ENCODE data around the gene BIN1. TPM values are rescaled to one million over a fixed set of nuclear protein-coding genes. Genes with fewer than 3 reads are reported as not detected.

The BIN1 gene
- total and polyA plus RNA-seq, 2 donors = 37.9 to 47.2 TPM

- H3K4me1 ChIP-seq (ENCODE audit: control insufficient read depth in 2 of 2, insufficient read depth in 2 of 2, low read length in 2 of 2) = peaks cover 0 to 2% of the 10 kb centered on the region in 2 donors
- no peak overlapping the region for H3K4me3 ChIP-seq (ENCODE audit: low read length in 2 of 2)
- H3K27ac ChIP-seq (ENCODE audit: low read depth in 1 of 2, low read length in 1 of 2) = no peak overlapping the region
- WGBS = 97% methylated on average over 14 of the region's 14 CpGs
- no peaks in the 10 kb centered on the region for H3K27me3 ChIP-seq (ENCODE audit: control insufficient read depth in 2 of 2, insufficient read depth in 1 of 2, low read length in 1 of 2)
- no peak for DNase-seq (ENCODE audit: low read depth in 6 of 9, low spot score in 9 of 9)
- peaks cover 3 to 4% of the 10 kb centered on the region in 2 donors for H3K36me3 ChIP-seq (ENCODE audit: control insufficient read depth in 2 of 2, insufficient read depth in 2 of 2, low read length in 1 of 2)
- peaks cover 0 to 1% of the 10 kb centered on the region in 2 donors for H3K9me3 ChIP-seq (ENCODE audit: control insufficient read depth in 2 of 2, insufficient read depth in 1 of 2, low read length in 1 of 2)
Observed at GRCh38 chr2:127050803-127051115, 56.2 kb downstream of the BIN1 start.

- 58% methylated on average over 33 of the region's 33 CpGs for WGBS
- Histone ChIP-seq H3K27me3 (ENCODE audit: control insufficient read depth in 2 of 2, insufficient read depth in 1 of 2, low read length in 1 of 2) (no peaks in the 10 kb centered on the region), H3K36me3 (ENCODE audit: control insufficient read depth in 2 of 2, insufficient read depth in 2 of 2, low read length in 1 of 2) (peaks cover 3 to 4% of the 10 kb centered on the region in 2 donors), H3K27ac (ENCODE audit: low read depth in 1 of 2, low read length in 1 of 2) (no peak overlapping the region), H3K4me3 (ENCODE audit: low read length in 2 of 2) (no peak overlapping the region), H3K9me3 (ENCODE audit: control insufficient read depth in 2 of 2, insufficient read depth in 1 of 2, low read length in 1 of 2) (peaks cover 0 to 1% of the 10 kb centered on the region in 2 donors), H3K4me1 (ENCODE audit: control insufficient read depth in 2 of 2, insufficient read depth in 2 of 2, low read length in 2 of 2) (peaks cover 0 to 2% of the 10 kb centered on the region in 2 donors)
- peak; percentile 9 to 75 (median 21) for DNase-seq (ENCODE audit: low read depth in 6 of 9, low spot score in 9 of 9)
Observed at GRCh38 chr2:127049927-127050802, 56.8 kb downstream of the BIN1 start.

- H3K36me3 ChIP-seq (ENCODE audit: control insufficient read depth in 2 of 2, insufficient read depth in 2 of 2, low read length in 1 of 2) = peaks cover 3 to 4% of the 10 kb centered on the region in 2 donors
Observed at GRCh38 chr2:127048969-127049897, 57.7 kb downstream of the BIN1 start.

GRCh38 chr2:127048618-127048935, 58.4 kb downstream of the BIN1 start:
- Histone ChIP-seq H3K4me1 (ENCODE audit: control insufficient read depth in 2 of 2, insufficient read depth in 2 of 2, low read length in 2 of 2) (peaks cover 0 to 2% of the 10 kb centered on the region in 2 donors), H3K4me3 (ENCODE audit: low read length in 2 of 2) (no peak overlapping the region), H3K36me3 (ENCODE audit: control insufficient read depth in 2 of 2, insufficient read depth in 2 of 2, low read length in 1 of 2) (peaks cover 2 to 3% of the 10 kb centered on the region in 2 donors), H3K27me3 (ENCODE audit: control insufficient read depth in 2 of 2, insufficient read depth in 1 of 2, low read length in 1 of 2) (no peaks in the 10 kb centered on the region), H3K27ac (ENCODE audit: low read depth in 1 of 2, low read length in 1 of 2) (no peak overlapping the region), H3K9me3 (ENCODE audit: control insufficient read depth in 2 of 2, insufficient read depth in 1 of 2, low read length in 1 of 2) (peaks cover 0 to 6% of the 10 kb centered on the region in 2 donors)
- WGBS = 89% methylated on average over 6 of the region's 6 CpGs
- DNase-seq (ENCODE audit: low read depth in 6 of 9, low spot score in 9 of 9) = no peak

More at GRCh38 chr2:127048969-127049897, 57.7 kb downstream of the BIN1 start:
- H3K9me3 ChIP-seq (ENCODE audit: control insufficient read depth in 2 of 2, insufficient read depth in 1 of 2, low read length in 1 of 2) = peaks cover 0 to 6% of the 10 kb centered on the region in 2 donors
- H3K4me3 ChIP-seq (ENCODE audit: low read length in 2 of 2) = no peak overlapping the region
- H3K27ac ChIP-seq (ENCODE audit: low read depth in 1 of 2, low read length in 1 of 2) = no peak overlapping the region
- H3K27me3 ChIP-seq (ENCODE audit: control insufficient read depth in 2 of 2, insufficient read depth in 1 of 2, low read length in 1 of 2) = no peaks in the 10 kb centered on the region
- H3K4me1 ChIP-seq (ENCODE audit: control insufficient read depth in 2 of 2, insufficient read depth in 2 of 2, low read length in 2 of 2) = peaks cover 0 to 2% of the 10 kb centered on the region in 2 donors
- 97% methylated on average over 15 of the region's 15 CpGs for WGBS
- no peak for DNase-seq (ENCODE audit: low read depth in 6 of 9, low spot score in 9 of 9)

GRCh38 chr2:127047716-127048617, 59.0 kb downstream of the BIN1 start:
- 97% methylated on average over 38 of the region's 38 CpGs for WGBS
- peaks cover 0 to 2% of the 10 kb centered on the region in 2 donors for H3K4me1 ChIP-seq (ENCODE audit: control insufficient read depth in 2 of 2, insufficient read depth in 2 of 2, low read length in 2 of 2)
- DNase-seq (ENCODE audit: low read depth in 6 of 9, low spot score in 9 of 9) = no peak
- H3K4me3 ChIP-seq (ENCODE audit: low read length in 2 of 2) = no peak overlapping the region
- peaks cover 0 to 6% of the 10 kb centered on the region in 2 donors for H3K9me3 ChIP-seq (ENCODE audit: control insufficient read depth in 2 of 2, insufficient read depth in 1 of 2, low read length in 1 of 2)
- no peak overlapping the region for H3K27ac ChIP-seq (ENCODE audit: low read depth in 1 of 2, low read length in 1 of 2)
- H3K36me3 ChIP-seq (ENCODE audit: control insufficient read depth in 2 of 2, insufficient read depth in 2 of 2, low read length in 1 of 2) = peaks cover 0 to 3% of the 10 kb centered on the region in 2 donors
- H3K27me3 ChIP-seq (ENCODE audit: control insufficient read depth in 2 of 2, insufficient read depth in 1 of 2, low read length in 1 of 2) = no peaks in the 10 kb centered on the region

- WGBS = 97% methylated on average over 8 of the region's 8 CpGs
- Histone ChIP-seq H3K4me3 (ENCODE audit: low read length in 2 of 2) (no peak overlapping the region), H3K9me3 (ENCODE audit: control insufficient read depth in 2 of 2, insufficient read depth in 1 of 2, low read length in 1 of 2) (peaks cover 0 to 6% of the 10 kb centered on the region in 2 donors), H3K36me3 (ENCODE audit: control insufficient read depth in 2 of 2, insufficient read depth in 2 of 2, low read length in 1 of 2) (peaks cover 0 to 3% of the 10 kb centered on the region in 2 donors), H3K4me1 (ENCODE audit: control insufficient read depth in 2 of 2, insufficient read depth in 2 of 2, low read length in 2 of 2) (peaks cover 0 to 2% of the 10 kb centered on the region in 2 donors), H3K27me3 (ENCODE audit: control insufficient read depth in 2 of 2, insufficient read depth in 1 of 2, low read length in 1 of 2) (no peaks in the 10 kb centered on the region), H3K27ac (ENCODE audit: low read depth in 1 of 2, low read length in 1 of 2) (no peak overlapping the region)
- DNase-seq (ENCODE audit: low read depth in 6 of 9, low spot score in 9 of 9) = no peak
Observed at GRCh38 chr2:127047054-127047453, 59.9 kb downstream of the BIN1 start.

- Histone ChIP-seq H3K27ac (ENCODE audit: low read depth in 1 of 2, low read length in 1 of 2) (no peak overlapping the region), H3K4me1 (ENCODE audit: control insufficient read depth in 2 of 2, insufficient read depth in 2 of 2, low read length in 2 of 2) (peaks cover 0 to 2% of the 10 kb centered on the region in 2 donors), H3K4me3 (ENCODE audit: low read length in 2 of 2) (no peak overlapping the region), H3K36me3 (ENCODE audit: control insufficient read depth in 2 of 2, insufficient read depth in 2 of 2, low read length in 1 of 2) (peaks cover 0 to 3% of the 10 kb centered on the region in 2 donors), H3K9me3 (ENCODE audit: control insufficient read depth in 2 of 2, insufficient read depth in 1 of 2, low read length in 1 of 2) (peaks cover 0 to 6% of the 10 kb centered on the region in 2 donors), H3K27me3 (ENCODE audit: control insufficient read depth in 2 of 2, insufficient read depth in 1 of 2, low read length in 1 of 2) (no peaks in the 10 kb centered on the region)
- DNase-seq (ENCODE audit: low read depth in 6 of 9, low spot score in 9 of 9) = no peak
- WGBS = 93% methylated on average over 3 of the region's 3 CpGs
Observed at GRCh38 chr2:127046579-127046978, 60.4 kb downstream of the BIN1 start.

- H3K27me3 ChIP-seq (ENCODE audit: control insufficient read depth in 2 of 2, insufficient read depth in 1 of 2, low read length in 1 of 2) = no peaks in the 10 kb centered on the region
- no peak for DNase-seq (ENCODE audit: low read depth in 6 of 9, low spot score in 9 of 9)
- no peak overlapping the region for H3K4me3 ChIP-seq (ENCODE audit: low read length in 2 of 2)
- no peak overlapping the region for H3K27ac ChIP-seq (ENCODE audit: low read depth in 1 of 2, low read length in 1 of 2)
- peaks cover 0 to 3% of the 10 kb centered on the region in 2 donors for H3K36me3 ChIP-seq (ENCODE audit: control insufficient read depth in 2 of 2, insufficient read depth in 2 of 2, low read length in 1 of 2)
- WGBS = 92% methylated on average over 20 of the region's 20 CpGs
- peaks cover 0 to 6% of the 10 kb centered on the region in 2 donors for H3K9me3 ChIP-seq (ENCODE audit: control insufficient read depth in 2 of 2, insufficient read depth in 1 of 2, low read length in 1 of 2)
- H3K4me1 ChIP-seq (ENCODE audit: control insufficient read depth in 2 of 2, insufficient read depth in 2 of 2, low read length in 2 of 2) = peaks cover 0 to 2% of the 10 kb centered on the region in 2 donors
Observed at GRCh38 chr2:127045792-127046501, 61.0 kb downstream of the BIN1 start.

Measured in thymus (tissue), 11 donors.